T-helper 17 cell (primary cell): ENCODE results near the gene NXPE1. TPM values are rescaled to one million over a fixed set of nuclear protein-coding genes. Genes with fewer than 3 reads are reported as not detected.
"Not testable (repeated sequence)": the region's sequence is repeated elsewhere in the genome, so short reads cannot be mapped to it uniquely, and the experiment has no call there.

ENCODE experiments used
- ATAC-seq: fragments of 150-1000 bp; cut with Tn5 transposase; 2 replicates; pipeline ENCODE4 v1.10.0; 2021; ENCODE audit warnings: mild to moderate bottlenecking, moderate library complexity
- DNase-seq, 3 donors: peaks; one replicate each; pipeline versions ENCODE4 v3.0.0 to v3.0.0-alpha.2; 2020 to 2021
- H3K9me3 ChIP-seq: one replicate; pipeline ENCODE4 v1.7.0; 2013; ENCODE audit warnings: low read length, mild to moderate bottlenecking; ENCODE audit not compliant: control insufficient read depth, poor library complexity, severe bottlenecking
- H3K27ac Mint-ChIP-seq: one replicate; pipeline ENCODE4 v1.8.0; 2022; ENCODE audit warnings: mild to moderate bottlenecking, moderate library complexity, mixed read lengths
- H3K27me3 Mint-ChIP-seq: one replicate; pipeline ENCODE4 v1.8.0; 2022; ENCODE audit warnings: mixed read lengths
- H3K36me3 Mint-ChIP-seq: one replicate; pipeline ENCODE4 v1.8.0; 2022; ENCODE audit warnings: low read depth, mixed read lengths
- H3K4me1 Mint-ChIP-seq: one replicate; pipeline ENCODE4 v1.8.0; 2022; ENCODE audit warnings: mild to moderate bottlenecking, mixed read lengths
- H3K4me3 Mint-ChIP-seq: one replicate; pipeline ENCODE4 v1.8.0; 2022; ENCODE audit warnings: mild to moderate bottlenecking, moderate library complexity, mixed read lengths
- total RNA-seq, 4 donors: library from RNA in 2 of 4; stranded (reverse) in 2 of 4; gene quantifications; one replicate each; pipeline ENCODE4 v1.2.3 and lab custom pipeline; 2022 to 2026

The NXPE1 gene
- total RNA-seq: not detected
- total RNA-seq (lab: John Stamatoyannopoulos, UW): 0 reads per million in 2 donors

DNA sequence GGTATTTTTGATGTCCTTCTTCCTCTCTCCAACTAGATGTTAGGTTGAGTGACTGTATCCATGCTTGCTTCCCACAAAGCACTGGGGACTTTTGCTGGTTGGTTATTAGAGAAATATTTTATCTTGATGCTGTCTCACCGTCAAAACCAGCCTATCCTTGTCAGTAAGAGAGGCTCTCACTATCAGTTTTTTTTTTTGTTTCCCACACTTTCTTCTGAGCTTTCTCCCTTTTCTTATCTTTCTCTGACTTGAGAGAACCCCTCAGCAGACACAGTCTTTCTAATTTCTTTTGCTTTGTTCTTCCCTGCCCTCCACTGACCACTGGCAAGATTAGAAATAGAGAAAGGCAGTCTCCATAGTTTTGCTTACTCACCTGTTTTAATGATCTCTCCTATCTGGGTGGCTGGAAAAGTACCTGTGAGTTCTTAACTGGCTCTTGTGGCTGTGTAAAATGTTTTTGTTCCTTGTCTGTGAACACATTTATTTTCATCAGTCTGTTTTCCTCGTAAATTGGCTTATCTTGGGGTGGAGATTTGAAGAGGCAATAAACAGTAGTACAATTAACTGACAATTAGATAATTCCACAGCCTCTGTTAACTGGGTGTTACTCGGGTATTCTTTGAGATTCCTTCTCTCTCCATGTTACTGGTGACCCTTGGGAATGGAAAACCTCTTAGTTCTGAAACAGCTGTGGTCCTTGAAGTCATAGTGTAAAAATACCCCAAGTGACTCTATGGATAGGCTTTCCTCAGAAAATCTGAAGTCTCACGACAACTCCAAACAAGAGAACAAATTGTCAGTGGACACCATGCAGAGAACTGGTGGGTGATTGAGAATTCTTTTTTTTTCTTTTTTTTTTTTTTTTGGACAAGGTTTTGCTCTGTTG is at the start of gene NXPE1:
TSS of gene NXPE1 (minus strand) at position 457 of the 886 bp plus-strand sequence. CDS start 8,680 bp downstream, outside the sequence.
- no peaks in the 10 kb centered on the region for H3K9me3 ChIP-seq
- no peak for DNase-seq
- Mint-ChIP-seq H3K4me1 (no peaks in the 10 kb centered on the region), H3K36me3 (peaks cover 7% of the 10 kb centered on the region), H3K4me3 (no peak within 1 kb of the TSS), H3K27me3 (peaks cover 17% of the 10 kb centered on the region), H3K27ac (no peak within 1 kb of the TSS)
- no peak for ATAC-seq

DNA sequence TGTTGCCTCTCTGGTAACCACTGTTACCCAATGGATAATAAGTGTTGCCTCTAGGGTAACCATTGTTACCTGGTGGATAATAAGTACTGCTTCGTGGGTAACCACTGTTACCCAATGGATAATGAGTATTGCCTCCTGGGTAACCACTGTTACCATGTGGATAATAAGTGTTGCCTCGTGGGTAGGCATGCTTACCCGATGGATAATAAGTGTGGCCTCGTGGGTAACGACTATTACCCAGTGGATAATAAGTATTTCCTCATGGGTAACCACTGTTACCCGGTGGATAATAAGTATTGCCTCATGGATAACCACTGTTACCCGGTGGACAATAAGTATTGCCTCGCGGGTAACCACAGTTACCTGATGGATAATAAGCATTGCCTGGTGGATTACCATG is 49.7 kb upstream of the NXPE1 start:
- DNase-seq (no peak), ATAC-seq (no peak)
- Mint-ChIP-seq H3K27ac (no peak overlapping the region), H3K4me1 (no peaks in the 10 kb centered on the region), H3K36me3 (no peaks in the 10 kb centered on the region), H3K27me3 (no peaks in the 10 kb centered on the region), H3K4me3 (no peak overlapping the region)
- H3K9me3 ChIP-seq: peaks cover 3% of the 10 kb centered on the region

DNA sequence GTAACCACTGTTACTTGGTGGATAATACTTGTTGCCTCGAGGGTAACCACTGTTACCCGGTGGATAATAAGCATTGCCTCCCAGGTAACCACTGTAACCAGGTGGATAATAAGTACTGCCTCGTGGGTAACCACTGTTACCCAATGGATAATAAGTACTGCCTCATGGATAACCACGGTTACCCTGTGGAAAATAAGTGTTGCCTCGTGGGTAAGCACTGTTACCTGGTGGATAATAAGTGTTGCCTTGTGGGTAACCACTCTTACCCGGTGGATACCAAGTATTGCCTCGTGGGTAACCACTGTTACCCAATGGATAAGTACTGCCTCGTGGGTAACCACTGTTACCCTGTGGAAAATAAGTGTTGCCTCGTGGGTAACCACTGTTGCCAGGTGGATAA is 48.9 kb upstream of the NXPE1 start:
- H3K27me3 Mint-ChIP-seq, ATAC-seq, H3K36me3 Mint-ChIP-seq, DNase-seq, H3K9me3 ChIP-seq, H3K4me1 Mint-ChIP-seq, H3K4me3 Mint-ChIP-seq, H3K27ac Mint-ChIP-seq: not testable (repeated sequence)

DNA sequence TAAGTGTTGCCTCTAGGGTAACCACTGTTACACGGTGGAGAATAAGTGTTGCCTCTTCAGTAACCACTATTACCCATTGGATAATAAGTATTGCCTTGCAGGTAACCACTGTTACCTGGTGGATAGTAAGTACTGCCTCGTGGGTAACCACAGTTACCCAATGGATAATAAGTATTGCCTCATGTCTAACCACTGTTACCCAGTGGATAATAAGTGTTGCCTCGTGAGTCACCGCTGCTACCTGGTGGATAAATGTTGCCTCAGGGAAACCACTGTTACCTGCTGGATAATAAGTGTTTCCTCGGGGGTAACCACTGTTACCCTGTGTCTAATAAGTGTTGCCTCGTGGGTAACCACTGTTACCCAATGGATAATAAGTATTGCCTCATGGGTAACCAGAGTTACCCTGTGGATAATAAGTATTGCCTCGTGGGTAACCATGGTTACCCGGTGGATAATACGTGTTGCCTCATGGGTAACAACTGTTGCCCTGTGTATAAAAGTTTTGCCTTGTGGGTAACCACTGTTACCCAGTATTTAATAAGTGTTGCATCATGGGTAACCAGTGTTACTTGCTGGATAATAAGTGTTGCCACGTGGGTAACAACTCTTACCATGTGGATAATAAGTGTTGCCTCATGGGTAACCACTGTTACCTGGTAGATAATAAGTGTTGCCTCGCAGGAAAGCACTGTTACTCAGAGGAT is 48.2 kb upstream of the NXPE1 start:
- Mint-ChIP-seq H3K27me3 (no peaks in the 10 kb centered on the region), H3K4me3 (no peak overlapping the region), H3K4me1 (no peaks in the 10 kb centered on the region), H3K36me3 (no peaks in the 10 kb centered on the region), H3K27ac (no peak overlapping the region)
- DNase-seq: no peak
- H3K9me3 ChIP-seq: peaks cover 3% of the 10 kb centered on the region
- ATAC-seq: no peak

DNA sequence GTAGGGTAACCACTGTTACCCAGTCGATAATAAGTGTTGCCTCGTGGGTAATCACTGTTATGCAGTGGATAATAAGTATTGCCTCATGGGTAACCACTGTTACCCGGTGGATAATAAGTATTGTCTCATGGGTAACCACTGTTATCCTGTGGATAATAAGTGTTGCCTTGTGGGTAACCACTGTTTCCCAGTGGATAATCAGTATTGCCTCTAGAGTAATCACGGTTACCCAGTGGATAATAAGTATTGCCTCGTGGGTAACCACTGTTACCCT is 47.1 kb upstream of the NXPE1 start:
- not testable (repeated sequence) for DNase-seq, H3K36me3 Mint-ChIP-seq, H3K9me3 ChIP-seq

DNA sequence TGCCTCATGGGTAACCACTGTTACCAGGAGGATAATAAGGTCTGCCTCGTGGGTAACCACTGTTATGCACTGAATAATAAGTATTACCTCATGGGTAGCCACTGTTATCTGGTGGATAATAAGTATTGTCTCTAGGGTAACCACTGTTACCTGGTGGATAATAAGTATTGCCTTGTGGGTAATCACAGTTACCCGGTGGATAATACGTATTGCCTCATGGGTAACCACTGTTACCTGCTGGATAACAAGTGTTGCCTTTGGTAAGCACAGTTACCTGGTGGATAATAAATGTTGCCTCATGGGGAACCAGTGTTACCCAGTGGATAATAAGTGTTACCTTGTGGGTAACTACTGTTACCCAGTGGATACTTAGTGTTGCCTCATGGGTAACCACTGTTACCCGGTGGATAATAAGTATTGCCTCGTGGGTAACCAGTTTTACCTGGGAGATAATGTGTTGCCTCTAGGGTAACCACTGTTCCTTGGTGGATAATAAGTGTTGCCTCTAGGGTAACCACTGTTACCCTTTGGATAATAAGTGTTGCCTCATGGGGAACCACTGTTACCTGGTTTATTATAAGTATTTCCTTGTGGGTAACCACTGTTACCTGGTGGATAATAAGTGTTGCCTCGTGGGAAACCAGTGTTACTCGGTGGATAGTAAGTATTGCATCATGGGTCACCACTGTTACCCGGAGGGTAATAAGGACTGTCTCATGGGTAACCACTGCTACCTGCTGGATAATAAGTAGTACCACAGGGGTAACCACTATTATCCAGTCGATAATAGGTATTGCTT is 46.5 kb upstream of the NXPE1 start:
- no peak overlapping the region for H3K4me3 Mint-ChIP-seq
- H3K27me3 Mint-ChIP-seq: no peaks in the 10 kb centered on the region
- ATAC-seq (no peak), DNase-seq (no peak)
- no peak overlapping the region for H3K27ac Mint-ChIP-seq
- no peaks in the 10 kb centered on the region for H3K36me3 Mint-ChIP-seq
- H3K4me1 Mint-ChIP-seq: no peaks in the 10 kb centered on the region
- H3K9me3 ChIP-seq: peaks cover 3% of the 10 kb centered on the region

More for the DNA sequence above, 47.1 kb upstream of the NXPE1 start:
- not testable (repeated sequence) for H3K4me1 Mint-ChIP-seq, H3K4me3 Mint-ChIP-seq, H3K27ac Mint-ChIP-seq, ATAC-seq, H3K27me3 Mint-ChIP-seq

DNA sequence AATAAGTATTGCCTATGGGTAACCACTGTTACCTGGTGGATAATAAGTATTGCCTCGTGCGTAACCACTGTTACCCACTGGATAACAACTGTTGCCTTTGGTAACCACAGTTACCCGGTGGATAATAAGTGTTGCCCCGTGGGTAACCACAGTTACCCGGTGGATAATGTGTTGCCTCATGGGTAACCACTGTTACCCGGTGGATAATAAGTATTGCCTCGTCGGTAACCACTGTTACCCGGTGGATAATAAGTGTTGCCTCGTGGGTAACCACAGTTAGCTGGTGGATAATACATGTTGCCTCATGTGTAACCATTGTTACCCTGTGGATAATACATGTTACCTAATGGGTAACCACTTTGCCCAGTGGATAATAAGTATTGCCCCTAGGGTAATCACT is 45.7 kb upstream of the NXPE1 start:
- Mint-ChIP-seq H3K27ac (no peak overlapping the region), H3K36me3 (no peaks in the 10 kb centered on the region), H3K4me3 (no peak overlapping the region), H3K4me1 (no peaks in the 10 kb centered on the region), H3K27me3 (no peaks in the 10 kb centered on the region)
- peaks cover 3% of the 10 kb centered on the region for H3K9me3 ChIP-seq
- ATAC-seq (no peak), DNase-seq (no peak)

DNA sequence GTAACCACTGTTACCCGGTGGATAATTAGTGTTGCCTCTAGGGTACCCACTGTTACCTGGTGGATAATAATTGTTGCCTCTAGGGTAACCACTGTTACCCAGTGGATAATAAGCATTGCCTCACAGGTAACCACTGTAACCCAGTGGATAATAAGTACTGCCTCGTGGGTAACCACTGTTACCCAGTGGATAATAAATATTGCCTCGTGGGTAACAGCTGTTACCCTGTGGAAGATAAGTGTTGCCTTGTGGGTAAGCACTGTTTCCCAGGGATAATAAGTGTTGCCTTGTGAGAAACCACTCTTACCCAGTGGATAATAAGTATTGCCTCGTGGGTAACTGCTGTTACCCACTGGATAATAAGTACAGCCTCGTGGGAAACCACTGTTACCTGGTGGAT is 45.2 kb upstream of the NXPE1 start:
- ATAC-seq (no peak), DNase-seq (no peak)
- no peaks in the 10 kb centered on the region for H3K4me1 Mint-ChIP-seq
- no peaks in the 10 kb centered on the region for H3K27me3 Mint-ChIP-seq
- no peak overlapping the region for H3K27ac Mint-ChIP-seq
- peaks cover 3% of the 10 kb centered on the region for H3K9me3 ChIP-seq
- no peaks in the 10 kb centered on the region for H3K36me3 Mint-ChIP-seq
- H3K4me3 Mint-ChIP-seq: no peak overlapping the region

DNA sequence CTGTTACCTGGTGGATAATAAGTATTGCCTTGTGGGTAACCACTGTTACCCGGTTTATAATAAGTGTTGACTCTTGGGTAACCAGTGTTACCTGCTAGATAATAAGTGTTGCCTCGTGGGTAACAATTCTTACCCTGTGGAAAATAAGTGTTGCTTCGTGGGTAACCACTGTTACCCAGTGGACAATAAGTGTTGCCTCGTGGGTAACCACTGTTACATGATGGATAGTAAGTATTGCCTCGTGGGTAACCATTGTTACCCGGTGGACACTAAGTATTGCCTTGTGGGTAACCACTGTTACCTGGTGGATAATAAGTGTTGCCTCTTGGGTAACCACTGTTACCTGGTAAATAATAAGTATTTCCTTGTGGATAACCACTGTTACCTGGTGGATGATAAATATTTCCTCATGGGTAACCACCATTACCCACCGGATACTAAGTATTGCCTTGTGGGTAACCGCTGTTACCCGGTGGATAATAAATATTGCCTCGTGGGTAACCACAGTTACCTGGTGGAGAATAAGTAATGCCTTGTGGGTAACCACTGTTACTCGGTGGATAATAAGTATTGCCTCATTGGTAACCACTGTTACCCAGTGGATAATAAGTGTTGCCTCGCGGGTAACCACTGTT is 44.6 kb upstream of the NXPE1 start:
- DNase-seq (no peak), ATAC-seq (no peak)
- no peaks in the 10 kb centered on the region for H3K36me3 Mint-ChIP-seq
- H3K4me1 Mint-ChIP-seq: no peaks in the 10 kb centered on the region
- no peaks in the 10 kb centered on the region for H3K9me3 ChIP-seq
- H3K4me3 Mint-ChIP-seq: no peak overlapping the region
- no peaks in the 10 kb centered on the region for H3K27me3 Mint-ChIP-seq
- H3K27ac Mint-ChIP-seq: no peak overlapping the region

DNA sequence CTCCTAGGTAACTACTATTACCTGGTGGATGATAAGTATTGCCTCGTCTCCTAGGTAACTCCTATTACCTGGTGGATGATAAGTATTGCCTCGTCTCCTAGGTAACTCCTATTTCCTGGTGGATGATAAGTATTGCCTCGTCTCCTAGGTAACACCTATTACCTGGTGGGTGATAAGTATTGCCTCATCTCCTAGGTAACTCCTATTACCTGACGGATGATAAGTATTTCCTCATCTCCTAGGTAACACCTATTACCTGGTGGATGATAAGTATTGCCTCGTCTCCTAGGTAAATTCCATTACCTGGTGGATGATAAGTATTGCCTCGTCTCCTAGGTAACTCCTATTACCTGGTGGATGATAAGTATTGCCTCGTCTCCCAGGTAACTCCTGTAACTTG is 43.5 kb upstream of the NXPE1 start:
- not testable (repeated sequence) for H3K36me3 Mint-ChIP-seq, H3K27ac Mint-ChIP-seq, ATAC-seq, H3K27me3 Mint-ChIP-seq, DNase-seq, H3K4me3 Mint-ChIP-seq, H3K9me3 ChIP-seq, H3K4me1 Mint-ChIP-seq

DNA sequence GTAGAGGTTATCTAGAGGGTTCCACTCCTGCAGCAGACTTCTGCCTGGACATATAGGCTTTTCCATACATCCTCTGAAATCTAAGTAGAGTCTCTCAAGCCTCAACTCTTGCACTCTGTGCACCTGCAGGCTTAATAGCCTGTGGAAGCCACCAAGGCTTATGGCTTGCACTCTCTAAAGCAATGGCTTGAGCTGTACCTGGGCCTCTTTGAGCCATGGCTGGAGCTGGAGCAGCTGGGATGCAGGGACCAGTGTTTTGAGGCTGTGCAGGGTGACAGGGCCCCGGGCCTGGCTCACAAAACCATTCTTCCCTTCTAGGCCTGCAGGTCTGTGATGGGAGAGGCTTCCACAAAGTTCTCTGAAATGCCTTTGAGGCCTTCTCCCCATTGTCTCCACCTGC is 38.8 kb upstream of the NXPE1 start:
- Mint-ChIP-seq H3K4me3 (no peak overlapping the region), H3K4me1 (no peaks in the 10 kb centered on the region)
- no peak for DNase-seq

DNA sequence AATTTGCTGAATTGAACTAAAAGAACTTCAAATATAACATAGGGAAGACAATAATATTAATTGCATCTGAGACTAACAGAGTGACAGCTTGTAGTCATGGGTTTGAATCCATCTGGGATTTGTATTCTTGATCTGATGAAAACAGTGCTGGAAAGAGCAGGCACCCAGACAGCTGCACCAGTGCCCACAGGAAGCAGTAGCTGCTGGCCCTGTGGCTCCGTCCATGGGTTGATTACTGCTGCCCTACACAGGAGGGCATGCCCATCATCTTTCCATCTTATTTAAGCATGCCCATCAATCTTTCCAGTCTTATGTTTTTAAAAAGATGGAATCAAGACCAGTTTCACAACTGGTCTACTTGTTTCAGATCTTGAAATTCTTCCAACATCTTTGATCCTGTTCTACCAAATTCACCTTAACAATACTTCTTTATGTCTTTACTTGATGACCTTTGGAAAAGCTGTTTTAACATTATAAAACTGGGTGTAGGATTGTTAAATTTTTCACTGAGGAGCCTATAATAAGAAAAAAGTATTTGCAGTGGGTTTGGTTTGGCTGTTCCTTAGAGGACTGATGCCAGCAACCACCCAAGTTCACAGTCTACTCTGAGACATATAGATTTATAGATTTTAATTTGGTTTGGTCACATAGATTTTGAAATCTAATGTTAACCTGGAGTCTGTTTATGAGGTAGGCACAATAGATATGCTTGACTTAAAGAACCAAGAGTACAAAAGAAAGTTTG is 36.7 kb upstream of the NXPE1 start:
- H3K27ac Mint-ChIP-seq: no peak overlapping the region

More for the DNA sequence above, 38.8 kb upstream of the NXPE1 start:
- no peak overlapping the region for H3K27ac Mint-ChIP-seq
- H3K36me3 Mint-ChIP-seq: no peaks in the 10 kb centered on the region
- H3K27me3 Mint-ChIP-seq: no peaks in the 10 kb centered on the region
- no peaks in the 10 kb centered on the region for H3K9me3 ChIP-seq
- ATAC-seq: no peak

More for the DNA sequence above, 36.7 kb upstream of the NXPE1 start:
- Mint-ChIP-seq H3K27me3 (peaks cover 6% of the 10 kb centered on the region), H3K4me1 (no peaks in the 10 kb centered on the region), H3K36me3 (no peaks in the 10 kb centered on the region), H3K4me3 (no peak overlapping the region)
- DNase-seq (no peak), ATAC-seq (no peak)
- no peaks in the 10 kb centered on the region for H3K9me3 ChIP-seq
